Astrocyte (in vitro differentiated cells and primary cell): ENCODE results near the gene WBP1. TPM values are rescaled to one million over a fixed set of nuclear protein-coding genes. Genes with fewer than 3 reads are reported as not detected.

Experiments
- DNase-seq: peaks from one replicate; pipeline ENCODE4 v3.0.0-alpha.2; 2010; ENCODE audit warnings: low read depth
- FAIRE-seq: peaks from 2 replicates; lab custom pipeline; 2011; peaks lifted over from hg19 to GRCh38; lab: Jason Lieb, UNC
- H2AFZ ChIP-seq: 2 replicates; pipeline ENCODE4 v1.6.0; 2012; ENCODE audit warnings: low read depth, low read length, inconsistent platforms
- H3K27ac ChIP-seq: 2 replicates; pipeline ENCODE4 v1.5.1; 2011; ENCODE audit warnings: low read depth, low read length, inconsistent platforms
- H3K27me3 ChIP-seq: 2 replicates; pipeline ENCODE4 v1.6.0; 2011; ENCODE audit warnings: low read length, inconsistent platforms; ENCODE audit not compliant: insufficient read depth
- H3K36me3 ChIP-seq: 2 replicates; pipeline ENCODE4 v1.5.1; 2011; ENCODE audit warnings: low read length, inconsistent platforms; ENCODE audit not compliant: insufficient read depth
- H3K4me1 ChIP-seq: 2 replicates; pipeline ENCODE4 v1.5.1; 2011; ENCODE audit warnings: low read length, inconsistent platforms; ENCODE audit not compliant: insufficient read depth
- H3K4me2 ChIP-seq: 2 replicates; pipeline ENCODE4 v1.6.0; 2012; ENCODE audit warnings: low read length, inconsistent platforms
- H3K4me3 ChIP-seq: 2 replicates; pipeline ENCODE4 v1.5.1; 2011; ENCODE audit warnings: low read depth, mild to moderate bottlenecking, low read length, inconsistent platforms; ENCODE audit not compliant: insufficient read depth
- H3K79me2 ChIP-seq: 2 replicates; pipeline ENCODE4 v1.6.0; 2012; ENCODE audit warnings: mild to moderate bottlenecking, low read length, inconsistent platforms; ENCODE audit not compliant: insufficient read depth
- H3K9ac ChIP-seq: 2 replicates; pipeline ENCODE4 v1.6.0; 2012; ENCODE audit warnings: mild to moderate bottlenecking, low read length, inconsistent platforms
- H3K9me3 ChIP-seq: 2 replicates; pipeline ENCODE4 v1.5.1; 2012; ENCODE audit warnings: low read depth, mild to moderate bottlenecking, low read length, inconsistent platforms; ENCODE audit not compliant: insufficient read depth
- H4K20me1 ChIP-seq: 2 replicates; pipeline ENCODE4 v1.6.0; 2012; ENCODE audit warnings: low read length, inconsistent platforms; ENCODE audit not compliant: insufficient read depth
- H3K27ac Mint-ChIP-seq: one replicate; pipeline ENCODE4 v1.8.0; 2021; ENCODE audit warnings: mild to moderate bottlenecking, mixed read lengths; ENCODE audit not compliant: unreplicated experiment
- H3K27me3 Mint-ChIP-seq: one replicate; pipeline ENCODE4 v1.8.0; 2021; ENCODE audit warnings: low read depth, mixed read lengths; ENCODE audit not compliant: unreplicated experiment
- H3K36me3 Mint-ChIP-seq: one replicate; pipeline ENCODE4 v1.8.0; 2021; ENCODE audit warnings: low read depth, mixed read lengths; ENCODE audit not compliant: unreplicated experiment
- H3K4me1 Mint-ChIP-seq: one replicate; pipeline ENCODE4 v1.8.0; 2021; ENCODE audit warnings: low read depth, mixed read lengths; ENCODE audit not compliant: unreplicated experiment
- H3K4me3 Mint-ChIP-seq: one replicate; pipeline ENCODE4 v1.8.0; 2021; ENCODE audit warnings: mild to moderate bottlenecking, moderate library complexity, mixed read lengths; ENCODE audit not compliant: unreplicated experiment
- H3K9me3 Mint-ChIP-seq: one replicate; pipeline ENCODE4 v1.8.0; 2021; ENCODE audit warnings: mild to moderate bottlenecking, mixed read lengths; ENCODE audit not compliant: unreplicated experiment
- EZH2 ChIP-seq: IDR thresholded peaks from 2 replicates; pipeline ENCODE4 v1.6.1; 2012; ENCODE audit warnings: mild to moderate bottlenecking, low read length, inconsistent platforms; ENCODE audit not compliant: insufficient read depth
- total RNA-seq: library from RNA; stranded (reverse); gene quantifications from 2 replicates; pipeline ENCODE4 v1.2.1, GENCODE V29; 2021
- TF ChIP-seq, protein P1 (sequence below): IDR thresholded peaks from 2 replicates; pipeline ENCODE4 v1.5.1; 2011; ENCODE audit warnings: low read depth, mild to moderate bottlenecking, inconsistent platforms, low read length, moderate library complexity; ENCODE audit not compliant: insufficient read depth

Gene WBP1
- total RNA-seq, 1 donor from 2014 or later, result 56.4 TPM

- peak overlapping the region; percentile 78 for H3K4me2 ChIP-seq
- Mint-ChIP-seq H3K27ac (no peak overlapping the region), H3K36me3 (no peaks in the 10 kb centered on the region), H3K4me3 (no peak overlapping the region), H3K4me1 (peaks cover 1% of the 10 kb centered on the region), H3K27me3 (peaks cover 25% of the 10 kb centered on the region), H3K9me3 (no peaks in the 10 kb centered on the region)
- H3K27me3 ChIP-seq, result peaks cover 8% of the 10 kb centered on the region
- peak overlapping the region; percentile 87 for H2AFZ ChIP-seq
- H3K79me2 ChIP-seq, result no peaks in the 10 kb centered on the region
- no peaks in the 10 kb centered on the region for H3K36me3 ChIP-seq
- no peak overlapping the region for H3K27ac ChIP-seq
- no peak for FAIRE-seq
- peaks cover 14% of the 10 kb centered on the region for H3K4me1 ChIP-seq
- H3K4me3 ChIP-seq, result no peak overlapping the region
- no peaks in the 10 kb centered on the region for H4K20me1 ChIP-seq
- no peaks in the 10 kb centered on the region for H3K9me3 ChIP-seq
- no peak for TF ChIP-seq EZH2
- TF ChIP-seq, protein P1, sequence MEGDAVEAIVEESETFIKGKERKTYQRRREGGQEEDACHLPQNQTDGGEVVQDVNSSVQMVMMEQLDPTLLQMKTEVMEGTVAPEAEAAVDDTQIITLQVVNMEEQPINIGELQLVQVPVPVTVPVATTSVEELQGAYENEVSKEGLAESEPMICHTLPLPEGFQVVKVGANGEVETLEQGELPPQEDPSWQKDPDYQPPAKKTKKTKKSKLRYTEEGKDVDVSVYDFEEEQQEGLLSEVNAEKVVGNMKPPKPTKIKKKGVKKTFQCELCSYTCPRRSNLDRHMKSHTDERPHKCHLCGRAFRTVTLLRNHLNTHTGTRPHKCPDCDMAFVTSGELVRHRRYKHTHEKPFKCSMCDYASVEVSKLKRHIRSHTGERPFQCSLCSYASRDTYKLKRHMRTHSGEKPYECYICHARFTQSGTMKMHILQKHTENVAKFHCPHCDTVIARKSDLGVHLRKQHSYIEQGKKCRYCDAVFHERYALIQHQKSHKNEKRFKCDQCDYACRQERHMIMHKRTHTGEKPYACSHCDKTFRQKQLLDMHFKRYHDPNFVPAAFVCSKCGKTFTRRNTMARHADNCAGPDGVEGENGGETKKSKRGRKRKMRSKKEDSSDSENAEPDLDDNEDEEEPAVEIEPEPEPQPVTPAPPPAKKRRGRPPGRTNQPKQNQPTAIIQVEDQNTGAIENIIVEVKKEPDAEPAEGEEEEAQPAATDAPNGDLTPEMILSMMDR, result no peak
- DNase-seq, result no peak
- no peak overlapping the region for H3K9ac ChIP-seq
Measured at GRCh38 chr2:74415762-74416395, 42.4 kb upstream of the WBP1 start.

GRCh38 chr2:74416778-74417177, 41.5 kb upstream of the WBP1 start:
- peaks cover 8% of the 10 kb centered on the region for H3K27me3 ChIP-seq
- Mint-ChIP-seq H3K4me1 (peaks cover 3% of the 10 kb centered on the region), H3K9me3 (no peaks in the 10 kb centered on the region), H3K4me3 (no peak overlapping the region), H3K27me3 (peaks cover 20% of the 10 kb centered on the region), H3K27ac (no peak overlapping the region), H3K36me3 (no peaks in the 10 kb centered on the region)
- H3K79me2 ChIP-seq, result no peaks in the 10 kb centered on the region
- no peaks in the 10 kb centered on the region for H3K9me3 ChIP-seq
- no peaks in the 10 kb centered on the region for H3K36me3 ChIP-seq
- no peak overlapping the region for H3K4me3 ChIP-seq
- no peak overlapping the region for H3K4me2 ChIP-seq
- H2AFZ ChIP-seq, result no peak overlapping the region
- DNase-seq, result no peak
- no peak overlapping the region for H3K27ac ChIP-seq
- no peak for FAIRE-seq
- no peak overlapping the region for H3K9ac ChIP-seq
- TF ChIP-seq, protein P1, result no peak
- no peak for TF ChIP-seq EZH2
- peaks cover 21% of the 10 kb centered on the region for H3K4me1 ChIP-seq
- H4K20me1 ChIP-seq, result no peaks in the 10 kb centered on the region

- Histone ChIP-seq H3K27ac (no peak overlapping the region), H3K27me3 (peaks cover 8% of the 10 kb centered on the region), H4K20me1 (no peaks in the 10 kb centered on the region), H3K79me2 (no peaks in the 10 kb centered on the region), H3K9me3 (no peaks in the 10 kb centered on the region), H3K9ac (no peak overlapping the region), H3K4me1 (peaks cover 25% of the 10 kb centered on the region), H3K4me2 (no peak overlapping the region), H3K36me3 (no peaks in the 10 kb centered on the region), H3K4me3 (no peak overlapping the region), H2AFZ (no peak overlapping the region)
- no peaks in the 10 kb centered on the region for H3K36me3 Mint-ChIP-seq
- H3K9me3 Mint-ChIP-seq, result no peaks in the 10 kb centered on the region
- no peak for TF ChIP-seq EZH2
- TF ChIP-seq, protein P1, result no peak
- peaks cover 3% of the 10 kb centered on the region for H3K4me1 Mint-ChIP-seq
- H3K27me3 Mint-ChIP-seq, result peaks cover 20% of the 10 kb centered on the region
- no peak for FAIRE-seq
- no peak overlapping the region for H3K27ac Mint-ChIP-seq
- DNase-seq, result no peak
- no peak overlapping the region for H3K4me3 Mint-ChIP-seq
Measured at GRCh38 chr2:74417197-74417596, 41.0 kb upstream of the WBP1 start.
